ENCODE measurements around the gene SPART.
"Not testable (repeated sequence)": the region's sequence is repeated elsewhere in the genome, so short reads cannot be mapped to it uniquely, and the experiment has no call there.

GRCh38 chr13:36332255-36332654, 13.9 kb downstream of the SPART start:
- TF ChIP-seq CTCF, POLR2A (IDR thresholded peaks at IDR 0.05): not testable (repeated sequence)
